HepG2 (cell line): ENCODE results near the gene GCLC. TPM values are rescaled to one million over a fixed set of nuclear protein-coding genes. Genes with fewer than 3 reads are reported as not detected.
A peak's percentile ranks its signal among the peaks of the same experiment; 100 is the strongest.

ENCODE experiments used
- ATAC-seq: fragments of 200-7000 bp; cut with Tn5 transposase; 3 replicates; pipeline ENCODE4 v1.9.1; 2020; ENCODE audit warnings: mild to moderate bottlenecking, moderate library complexity
- Bru-seq: library from RNA; stranded (reverse); fragments of 400-500 nt; gene quantifications from one replicate; lab custom pipeline; 2021; lab: Mats Ljungman, UMichigan
- BruChase-seq, 2 experiments: library from RNA; stranded (reverse); fragments of 400-500 nt; gene quantifications; one replicate each; lab custom pipeline; 2021; lab: Mats Ljungman, UMichigan
- BruUV-seq: library from RNA; stranded (reverse); fragments of 400-500 nt; replicated peaks from 2 replicates; lab custom pipeline; 2021; lab: Mats Ljungman, UMichigan
- CTCF ChIA-PET: fragments of 300-600 bp; formaldehyde crosslinking; extraction: SDS; loops from one replicate; lab custom pipeline; 2021; ENCODE audit warnings: low total read pairs, inconsistent platforms, low intra/inter-chr PET ratio; lab: Yijun Ruan, JAX
- POLR2A ChIA-PET: fragments of 350-600 bp; sonication (Branson Sonifier 250); formaldehyde crosslinking; loops from one replicate; lab custom pipeline; 2020; ENCODE audit warnings: antibody characterized with exemption, inconsistent platforms; lab: Yijun Ruan, JAX
- DNase-seq: peaks from one replicate; pipeline ENCODE4 v3.0.0-alpha.2; 2015; ENCODE audit warnings: low spot score
- FAIRE-seq: peaks from 3 replicates; lab custom pipeline; 2011; peaks lifted over from hg19 to GRCh38; lab: Jason Lieb, UNC
- H2AFZ ChIP-seq: one replicate; pipeline ENCODE4 v1.6.1; 2011; ENCODE audit warnings: low read length, inconsistent platforms
- H3K27ac ChIP-seq: fragments of 300-600 bp; 3 replicates; pipeline ENCODE4 v1.8.0; 2011; ENCODE audit warnings: mixed run types, mild to moderate bottlenecking, mixed read lengths, low read length, inconsistent platforms; ENCODE audit not compliant: insufficient read depth; ENCODE audit errors: extremely low read length
- H3K27me3 ChIP-seq, 2 experiments: fragments of 200-600 bp in 1 of 2; 2 replicates in 1 of 2; 3 replicates in 1 of 2; pipeline versions ENCODE4 v1.6.0 to v1.8.0; 2011; ENCODE audit warnings: low read length in 2 of 2, mild to moderate bottlenecking in 2 of 2, moderate library complexity in 2 of 2, inconsistent platforms in 1 of 2; ENCODE audit not compliant: insufficient read depth in 2 of 2, control insufficient read depth in 1 of 2
- H3K36me3 ChIP-seq, 2 experiments: fragments of 200-600 bp in 1 of 2; replicated peaks in 1 of 2; 2 replicates in 1 of 2; 3 replicates in 1 of 2; pipeline versions ENCODE4 v1.5.1 to v1.8.0; 2011; ENCODE audit warnings: low read length in 2 of 2, inconsistent platforms in 1 of 2; ENCODE audit not compliant: insufficient read depth in 2 of 2, control insufficient read depth in 1 of 2
- H3K4me1 ChIP-seq: 2 replicates; pipeline ENCODE4 v1.5.1; 2012; ENCODE audit warnings: low read length, inconsistent platforms; ENCODE audit not compliant: insufficient read depth
- H3K4me2 ChIP-seq: 2 replicates; pipeline ENCODE4 v1.6.0; 2011; ENCODE audit warnings: low read depth, low read length, inconsistent platforms
- H3K4me3 ChIP-seq, 3 experiments: fragments of 200-600 bp in 1 of 3; sonication (generic), shearing (Covaris generic) in 1 of 3; replicated peaks in 1 of 3; 2 replicates each; pipeline ENCODE4 v1.5.1; 2011 to 2016; ENCODE audit warnings: low read length in 3 of 3, inconsistent platforms in 2 of 3, low read depth in 2 of 3, mild to moderate bottlenecking in 2 of 3, control low read depth in 1 of 3, mixed read lengths in 1 of 3; ENCODE audit not compliant: insufficient read depth in 1 of 3
- H3K79me2 ChIP-seq: one replicate; pipeline ENCODE4 v1.6.1; 2011; ENCODE audit warnings: low read length, inconsistent platforms; ENCODE audit not compliant: insufficient read depth
- H3K9ac ChIP-seq: 2 replicates; pipeline ENCODE4 v1.6.0; 2011; ENCODE audit warnings: mild to moderate bottlenecking, low read depth, low read length, inconsistent platforms; ENCODE audit not compliant: insufficient read depth
- H3K9me3 ChIP-seq: 2 replicates; pipeline ENCODE4 v1.5.1; 2012; ENCODE audit warnings: mild to moderate bottlenecking, low read length
- H4K20me1 ChIP-seq: 2 replicates; pipeline ENCODE4 v1.6.0; 2011; ENCODE audit warnings: inconsistent platforms, mild to moderate bottlenecking, low read length, moderate library complexity; ENCODE audit not compliant: insufficient read depth
- HDAC1 ChIP-seq: sonication (generic); formaldehyde crosslinking; IDR thresholded peaks from 2 replicates; pipeline ENCODE4 v1.5.1; 2020; ENCODE audit warnings: mild to moderate bottlenecking, missing genetic modification reagents
- HOXA9 ChIP-seq: sonication (generic); formaldehyde crosslinking; IDR thresholded peaks from 2 replicates; pipeline ENCODE4 v1.8.1; 2022; ENCODE audit warnings: missing genetic modification reagents, mild to moderate bottlenecking, moderate library complexity, borderline replicate concordance
- IRX3 ChIP-seq: sonication (generic); formaldehyde crosslinking; IDR thresholded peaks from 2 replicates; pipeline ENCODE4 v1.8.1; 2023; ENCODE audit warnings: mild to moderate bottlenecking, low read depth, missing genetic modification reagents, borderline replicate concordance
- KDM5B ChIP-seq: sonication (generic); formaldehyde crosslinking; IDR thresholded peaks from 2 replicates; pipeline ENCODE4 v1.4.0; 2020; ENCODE audit warnings: missing genetic modification reagents, mild to moderate bottlenecking, borderline replicate concordance
- MTA1 ChIP-seq: sonication (generic); formaldehyde crosslinking; IDR thresholded peaks from 2 replicates; pipeline ENCODE4 v1.4.0; 2020; ENCODE audit warnings: missing genetic modification reagents, mild to moderate bottlenecking, borderline replicate concordance
- NFYB ChIP-seq: sonication (generic); formaldehyde crosslinking; IDR thresholded peaks from 2 replicates; pipeline ENCODE4 v1.4.0; 2020; ENCODE audit warnings: missing genetic modification reagents
- PATZ1 ChIP-seq: sonication (generic); formaldehyde crosslinking; IDR thresholded peaks from 2 replicates; pipeline ENCODE4 v1.4.0; 2020; ENCODE audit warnings: missing genetic modification reagents
- POLR2A ChIP-seq, 2 experiments: IDR thresholded peaks; 2 replicates each; pipeline ENCODE4 v1.6.1; 2011; ENCODE audit warnings: low read depth in 2 of 2, low read length in 2 of 2, mild to moderate bottlenecking in 1 of 2, moderate library complexity in 1 of 2; ENCODE audit not compliant: insufficient read depth in 1 of 2
- RFX5 ChIP-seq: IDR thresholded peaks from 2 replicates; pipeline ENCODE4 v1.6.1; 2011; ENCODE audit warnings: low read depth, low read length, improper control_type of control experiment
- RFXAP ChIP-seq: sonication (generic); formaldehyde crosslinking; IDR thresholded peaks from 2 replicates; pipeline ENCODE4 v1.4.0; 2020; ENCODE audit warnings: missing genetic modification reagents, borderline replicate concordance
- SRF ChIP-seq: IDR thresholded peaks from 2 replicates; pipeline ENCODE4 v1.6.1; 2011; ENCODE audit warnings: mild to moderate bottlenecking, low read depth, low read length, moderate library complexity
- SYNCRIP ChIP-seq: fragments of 200-400 bp; formaldehyde crosslinking; IDR thresholded peaks from 2 replicates; pipeline ENCODE4 v1.6.1; 2018; ENCODE audit warnings: mild to moderate bottlenecking, low read depth, low read length; ENCODE audit not compliant: insufficient read depth
- ZNF44 ChIP-seq: sonication (generic); formaldehyde crosslinking; IDR thresholded peaks from 2 replicates; pipeline ENCODE4 v1.5.1; 2020; ENCODE audit warnings: mild to moderate bottlenecking, missing genetic modification reagents
- ZNF468 ChIP-seq: sonication (generic); formaldehyde crosslinking; IDR thresholded peaks from 2 replicates; pipeline ENCODE4 v1.8.0; 2022; ENCODE audit warnings: mild to moderate bottlenecking, moderate library complexity, missing genetic modification reagents
- ZNF580 ChIP-seq: IDR thresholded peaks from 2 replicates; pipeline ENCODE4 v1.6.1; 2016; ENCODE audit warnings: low read depth, borderline replicate concordance
- whole genome bisulfite sequencing: methylation state at CpG from one replicate; pipeline ENCODE4 v1.1.6; 2017; ENCODE audit warnings: low lambda C conversion rate; 5-methylcytosine and 5-hydroxymethylcytosine counted together
- in situ Hi-C: cut with HindIII; loops from 2 replicates; pipeline ENCODE4 v1.10.0; 2017; ENCODE audit warnings: low pct_unique_long_range_greater_than_20kb; ENCODE audit not compliant: extremely low pct_ligation_motif_present
- intact Hi-C: fragments of 100-400 bp; cut with micrococcal nuclease; formaldehyde crosslinking; loops from one replicate; pipeline ENCODE4 v1.10.0; 2022; ENCODE audit not compliant: unreplicated experiment
- long read RNA-seq, 2 experiments: library from RNA in 1 of 2; library from polyadenylated mRNA in 1 of 2; stranded (forward) in 1 of 2; unstranded in 1 of 2; transcript quantifications; one replicate each; pipeline ENCODE4 v2.0.0, GENCODE V29; 2019 to 2022
- polyA minus RNA-seq, 3 experiments: library from RNA; depleted of rRNA, polyadenylated mRNA; stranded (reverse); fragments of >200 nt; gene quantifications; 2 replicates each; pipeline ENCODE4 v1.2.3, GENCODE V29; 2011; ENCODE audit warnings: low replicate concordance in 1 of 3
- polyA plus RNA-seq, 8 experiments: library from polyadenylated mRNA; depleted of rRNA in 3 of 8; stranded (reverse) in 7 of 8; unstranded in 1 of 8; fragments of >200 nt; fragmentation: Illumina TruSeq in 4 of 8; extraction: Trizol in 4 of 8; gene quantifications; 2 replicates each; pipeline versions ENCODE4 v1.2.1 to v1.2.3, GENCODE V29; 2011 to 2016; ENCODE audit warnings: low read depth in 4 of 8, missing spikeins in 1 of 8, mixed read lengths in 1 of 8; ENCODE audit not compliant: insufficient read depth in 1 of 8
- total RNA-seq, 5 experiments: library from RNA; depleted of rRNA; stranded (reverse); fragments of >200 nt; fragmentation: Illumina TruSeq; extraction: Trizol; gene quantifications; 2 replicates each; pipeline ENCODE4 v1.2.3, GENCODE V29; 2016; ENCODE audit warnings: low read depth in 1 of 5

GCLC gene
- total RNA-seq (2016; rRNA removed; fragmentation: Illumina TruSeq; extraction: Trizol) = 84.6 and 96.9 TPM in 2 replicates
- total RNA-seq (2016; cell fraction: cytosol; rRNA removed; fragmentation: Illumina TruSeq; extraction: Trizol; ENCODE audit: low read depth) = 11.5 and 11.6 TPM in 2 replicates
- total RNA-seq (2016; cell fraction: insoluble cytoplasmic fraction; rRNA removed; fragmentation: Illumina TruSeq; extraction: Trizol) = 74.6 and 95.9 TPM in 2 replicates
- total RNA-seq (2016; cell fraction: membrane; rRNA removed; fragmentation: Illumina TruSeq; extraction: Trizol) = 35.6 and 39.1 TPM in 2 replicates
- 62.3 and 75.3 TPM in 2 replicates for total RNA-seq (2016; cell fraction: nucleus; rRNA removed; fragmentation: Illumina TruSeq; extraction: Trizol)
- 21.5 and 35.3 TPM in 2 replicates for polyA plus RNA-seq (2011; rRNA removed)
- 12.9 and 21.5 TPM in 2 replicates for polyA plus RNA-seq (2011; cell fraction: cytosol; rRNA removed)
- polyA plus RNA-seq (2011; cell fraction: nucleus; rRNA removed) = 29.1 and 32.0 TPM in 2 replicates
- polyA plus RNA-seq (2012) = 66.0 and 93.9 TPM in 2 replicates
- 3.5 and 3.7 TPM in 2 replicates for polyA plus RNA-seq (2016; cell fraction: cytosol; fragmentation: Illumina TruSeq; extraction: Trizol; ENCODE audit: low read depth)
- polyA plus RNA-seq (2016; cell fraction: insoluble cytoplasmic fraction; fragmentation: Illumina TruSeq; extraction: Trizol; ENCODE audit: low read depth) = 80.0 and 80.6 TPM in 2 replicates
- polyA plus RNA-seq (2016; cell fraction: membrane; fragmentation: Illumina TruSeq; extraction: Trizol; ENCODE audit: low read depth) = 12.9 and 13.2 TPM in 2 replicates
- polyA plus RNA-seq (2016; cell fraction: nucleus; fragmentation: Illumina TruSeq; extraction: Trizol; ENCODE audit: insufficient read depth, low read depth) = 78.5 and 78.7 TPM in 2 replicates
- 29.2 and 35.2 TPM in 2 replicates for polyA minus RNA-seq (2011; rRNA and poly(A)+ RNA removed; ENCODE audit: low replicate concordance)
- polyA minus RNA-seq (2011; cell fraction: cytosol; rRNA and poly(A)+ RNA removed) = 31.5 and 48.1 TPM in 2 replicates
- polyA minus RNA-seq (2011; cell fraction: nucleus; rRNA and poly(A)+ RNA removed) = 101 and 110 TPM in 2 replicates
- percentile 98 among the genes with signal in this experiment for Bru-seq, nascent RNA
- BruChase-seq, experiment 1, labeled RNA remaining after a 6-hour chase = percentile 94 among the genes with signal in this experiment
- BruChase-seq, experiment 2, labeled RNA remaining after a 2-hour chase = percentile 95 among the genes with signal in this experiment
- long read RNA-seq, experiment 1, transcript GCLC-215 (16 exons, 3,785 nt) = major isoform, 5 of 10 reads
- long read RNA-seq, experiment 1, partial matches to known transcripts = 2 of 10 reads
- long read RNA-seq, experiment 1, other reads (novel, unspliced or antisense) = 3 of 10 reads
- long read RNA-seq, experiment 2, transcript GCLC-215 (16 exons, 3,785 nt) = major isoform, 22 of 78 reads
- long read RNA-seq, experiment 2, partial matches to known transcripts = 9 of 78 reads
- long read RNA-seq, experiment 2, other reads (novel, unspliced or antisense) = 47 of 78 reads

- FAIRE-seq (no peak), DNase-seq (peak; percentile 92), ATAC-seq (peak; percentile 76)
- Histone ChIP-seq H3K9me3 (no peaks in the 10 kb centered on the region), H4K20me1 (peaks cover 20% of the 10 kb centered on the region), H3K4me2 (peak within 1 kb of the TSS; percentile 91), H3K27ac (peak within 1 kb of the TSS; percentile 97), H3K9ac (peak within 1 kb of the TSS; percentile 94), H3K36me3 (peaks cover 0 to 13% of the 10 kb centered on the region in 2 experiments; a peak in 1 of 5 replicates), H3K4me1 (peaks cover 68% of the 10 kb centered on the region), H3K4me3 (peak within 1 kb of the TSS; percentile 91 to 99 (median 97)), H3K79me2 (peaks cover 55% of the 10 kb centered on the region), H2AFZ (no peak within 1 kb of the TSS), H3K27me3 (no peaks in the 10 kb centered on the region; a peak in 1 of 5 replicates)
- TSS peak; percentile 85 for BruUV-seq
- in situ Hi-C loops (loop anchor here (5.0 kb wide), 3 partner anchors 68 to 248 kb away; no protein-coding TSS in a partner anchor), intact Hi-C loops (loop anchor here (1.0 to 5.0 kb wide), 6 partner anchors 51 to 250 kb away; partner anchors contain the start of gene LRRC1)
- POLR2A ChIA-PET = interaction anchor here (0.8 to 4.0 kb wide), 12 partner anchors 13 to 425 kb away, joined by 3 to 52 read pairs (median 8); partner anchors contain the start of gene LRRC1
- 8% methylated on average over 62 of the region's 105 CpGs for WGBS
- CTCF ChIA-PET = interaction anchor here (1.1 to 2.5 kb wide), 3 partner anchors 52 to 181 kb away, joined by 3 to 39 read pairs (median 8); no protein-coding TSS in a partner anchor
- TF ChIP-seq KDM5B (peak; percentile 88; the same call in 1 of the 2 replicates), ZNF468 (CRISPR knock-in tag) (peak; percentile 85), PATZ1 (peak; percentile 90), RFX5 (0 out of 2 replicates have a peak, but pooled peaks have one; percentile 52), IRX3 (peak; percentile 88), HDAC1 (CRISPR knock-in tag) (peak; percentile 86), ZNF44 (CRISPR knock-in tag) (no peak), POLR2A (IDR thresholded peaks at IDR 0.05; ENCODE audit: insufficient read depth in 1 of 2, low read depth in 2 of 2, low read length in 2 of 2) (peak; percentile 92 to 93), RFXAP (CRISPR knock-in tag) (peak; percentile 92), SRF (0 out of 2 replicates have a peak, but pooled peaks have one; percentile 41), ZNF580 (CRISPR knock-in tag) (peak; percentile 93; the same call in 1 of the 2 replicates), MTA1 (CRISPR knock-in tag) (peak; percentile 95), HOXA9 (CRISPR knock-in tag) (0 out of 2 replicates have a peak, but pooled peaks have one; percentile 77), SYNCRIP (no peak), NFYB (CRISPR knock-in tag) (peak; percentile 61)
Observed at GRCh38 chr6:53544470-53545308, at the start of gene GCLC. Gene GCLC, minus strand, starts transcription at chr6:53545101. Its CDS starts 456 bp downstream, at chr6:53544645.
